ENCODE results near the gene NEMP1. TPM values are rescaled to one million over a fixed set of nuclear protein-coding genes. Genes with fewer than 3 reads are reported as not detected.
"Not testable (repeated sequence)": the region's sequence is repeated elsewhere in the genome, so short reads cannot be mapped to it uniquely, and the experiment has no call there.

Gene NEMP1
- total RNA-seq, 4 donors from 2014 or later = 4.6 to 11.6 (median 5.7) TPM

GRCh38 chr12:57085999-57086492 is 7.5 kb upstream of the NEMP1 start:
- no peak for TF ChIP-seq CTCF (IDR thresholded peaks at IDR 0.05)
- TF ChIP-seq POLR2A (IDR thresholded peaks at IDR 0.05) = no peak

DNA sequence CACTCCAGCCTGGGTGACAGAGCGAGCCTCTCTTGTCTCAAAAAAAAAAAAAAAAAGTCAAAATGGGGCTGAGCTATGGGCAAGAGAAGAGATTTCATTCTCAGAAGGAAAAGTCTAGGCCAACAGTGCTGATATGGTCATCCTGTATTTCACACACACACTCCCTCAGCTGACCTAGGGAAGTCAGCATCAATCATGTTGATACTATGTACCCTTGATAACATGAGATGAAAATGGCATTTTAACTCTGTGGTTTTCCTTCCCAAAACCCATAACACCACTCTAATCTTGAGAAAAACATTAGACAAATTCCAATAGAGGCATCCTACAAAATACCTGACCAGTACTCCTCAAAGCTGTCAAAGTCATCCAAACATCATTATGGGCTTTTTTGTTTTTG is 2.3 kb upstream of the NEMP1 start:
- DNase-seq = no peak
- Histone ChIP-seq H3K9me3 (no peaks in the 10 kb centered on the region), H3K4me3 (no peak overlapping the region), H3K36me3 (no peaks in the 10 kb centered on the region), H3K27me3 (no peaks in the 10 kb centered on the region), H3K4me1 (peaks cover 0 to 20% (median under 1%) of the 10 kb centered on the region in 4 donors), H3K27ac (no peak overlapping the region)
- TF ChIP-seq POLR2A (IDR thresholded peaks at IDR 0.05) (no peak), CTCF (IDR thresholded peaks at IDR 0.05) (no peak)

More at GRCh38 chr12:57085999-57086492, 7.5 kb upstream of the NEMP1 start:
- peak overlapping the region; percentile 70 to 96 (median 89) for H3K4me3 ChIP-seq
- H3K36me3 ChIP-seq = no peaks in the 10 kb centered on the region
- DNase-seq = no peak
- peaks cover 0 to 21% (median 9%) of the 10 kb centered on the region in 4 donors for H3K4me1 ChIP-seq
- no peaks in the 10 kb centered on the region for H3K9me3 ChIP-seq
- peak overlapping the region; percentile 95 to 99 (median 98) for H3K27ac ChIP-seq
- H3K27me3 ChIP-seq = no peaks in the 10 kb centered on the region

DNA sequence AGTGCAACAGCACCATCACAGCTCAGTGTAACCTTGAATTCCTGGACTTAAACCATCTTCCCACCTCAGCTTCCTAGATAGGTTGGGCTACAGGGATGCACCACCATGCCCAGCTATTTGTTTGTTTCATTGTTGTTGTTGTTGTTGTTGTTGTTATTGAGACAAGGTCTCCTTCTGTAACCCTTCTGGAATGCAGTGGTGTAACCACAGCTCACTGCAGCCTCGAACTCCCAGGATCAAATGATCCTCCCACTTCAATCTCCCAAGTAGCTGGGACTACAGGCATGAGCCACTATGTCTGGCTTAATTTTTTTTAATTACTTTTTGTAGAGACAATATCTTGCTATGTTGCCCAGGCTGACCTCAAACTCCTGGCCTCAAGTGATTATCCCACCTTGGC is 1.2 kb upstream of the NEMP1 start:
- no peaks in the 10 kb centered on the region for H3K36me3 ChIP-seq
- H3K4me1 ChIP-seq = peaks cover 0 to 17% (median 0%) of the 10 kb centered on the region in 4 donors
- no peak for DNase-seq
- H3K4me3 ChIP-seq = no peak overlapping the region
- peak overlapping the region in 1 of 4 donors; percentile 85 for H3K27ac ChIP-seq
- no peak for TF ChIP-seq POLR2A (IDR thresholded peaks at IDR 0.05)
- no peaks in the 10 kb centered on the region for H3K27me3 ChIP-seq
- no peaks in the 10 kb centered on the region for H3K9me3 ChIP-seq

- peaks cover 0 to 11% (median 2%) of the 10 kb centered on the region in 4 donors for H3K4me1 ChIP-seq
- not testable (repeated sequence) for DNase-seq, H3K27ac ChIP-seq, H3K9me3 ChIP-seq, H3K4me3 ChIP-seq, H3K36me3 ChIP-seq, H3K27me3 ChIP-seq
Observed at GRCh38 chr12:57073566-57074450, 4.8 kb downstream of the NEMP1 start.

DNA sequence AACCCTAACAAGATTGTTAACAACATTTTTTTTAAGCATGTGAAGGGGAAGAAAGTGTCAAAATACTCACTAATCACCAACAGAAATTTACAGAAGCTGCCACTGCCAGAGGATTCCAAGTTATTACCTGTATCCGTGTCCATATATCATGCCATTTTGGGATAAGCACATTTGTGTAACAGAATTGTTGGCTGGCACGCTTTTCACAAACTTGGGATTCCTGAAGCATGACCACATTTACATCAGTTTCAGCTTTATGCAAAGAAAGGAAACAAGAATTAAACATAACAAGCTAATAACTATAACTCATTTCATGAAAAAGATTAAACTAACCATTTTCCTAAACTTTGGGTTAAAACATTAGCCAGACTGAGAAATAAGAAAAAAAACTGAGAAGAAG is 5.9 kb downstream of the NEMP1 start:
- H3K4me1 ChIP-seq = peaks cover 0 to 4% (median 2%) of the 10 kb centered on the region in 4 donors
- TF ChIP-seq POLR2A (IDR thresholded peaks at IDR 0.05) (no peak), CTCF (IDR thresholded peaks at IDR 0.05) (no peak)
- H3K27me3 ChIP-seq = no peaks in the 10 kb centered on the region
- H3K4me3 ChIP-seq = no peak overlapping the region
- H3K9me3 ChIP-seq = no peaks in the 10 kb centered on the region
- no peak for DNase-seq
- no peaks in the 10 kb centered on the region for H3K36me3 ChIP-seq
- H3K27ac ChIP-seq = peak overlapping the region in 1 of 4 donors; percentile 33

GRCh38 chr12:57069523-57069922 is 9.1 kb downstream of the NEMP1 start:
- no peaks in the 10 kb centered on the region for H3K27me3 ChIP-seq
- peaks cover 0 to 4% (median 2%) of the 10 kb centered on the region in 4 donors for H3K4me1 ChIP-seq
- no peaks in the 10 kb centered on the region for H3K36me3 ChIP-seq
- no peak overlapping the region for H3K4me3 ChIP-seq
- peak overlapping the region; percentile 30 to 67 (median 40) for H3K27ac ChIP-seq
- DNase-seq = peak in 2 of 3 donors; percentile 70 to 85
- no peaks in the 10 kb centered on the region for H3K9me3 ChIP-seq
- TF ChIP-seq CTCF (IDR thresholded peaks at IDR 0.05) (peak; percentile 79 to 97 (median 96)), POLR2A (IDR thresholded peaks at IDR 0.05) (no peak)
